ENCODE data around the gene TAGLN.
"Not testable (repeated sequence)": the region's sequence is repeated elsewhere in the genome, so short reads cannot be mapped to it uniquely, and the experiment has no call there.

TAGLN gene

DNA sequence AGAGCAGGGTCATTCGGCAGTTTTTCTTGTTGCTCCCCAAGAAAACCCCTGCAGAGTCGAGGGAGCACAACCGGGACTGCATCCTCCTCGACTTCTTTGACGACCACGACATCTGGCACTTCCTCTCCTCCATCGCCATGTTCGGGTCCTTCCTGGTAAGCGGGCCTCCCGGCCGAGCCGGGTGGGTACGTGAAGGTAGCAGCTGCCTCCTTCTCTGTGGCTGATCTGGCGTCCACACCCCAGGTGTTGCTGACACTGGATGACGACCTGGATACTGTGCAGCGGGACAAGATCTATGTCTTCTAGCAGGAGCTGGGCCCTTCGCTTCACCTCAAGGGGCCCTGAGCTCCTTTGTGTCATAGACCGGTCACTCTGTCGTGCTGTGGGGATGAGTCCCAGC lies 3.4 kb upstream of the TAGLN start:
- no peak for DNase-seq (ENCODE audit: low read depth)

DNA sequence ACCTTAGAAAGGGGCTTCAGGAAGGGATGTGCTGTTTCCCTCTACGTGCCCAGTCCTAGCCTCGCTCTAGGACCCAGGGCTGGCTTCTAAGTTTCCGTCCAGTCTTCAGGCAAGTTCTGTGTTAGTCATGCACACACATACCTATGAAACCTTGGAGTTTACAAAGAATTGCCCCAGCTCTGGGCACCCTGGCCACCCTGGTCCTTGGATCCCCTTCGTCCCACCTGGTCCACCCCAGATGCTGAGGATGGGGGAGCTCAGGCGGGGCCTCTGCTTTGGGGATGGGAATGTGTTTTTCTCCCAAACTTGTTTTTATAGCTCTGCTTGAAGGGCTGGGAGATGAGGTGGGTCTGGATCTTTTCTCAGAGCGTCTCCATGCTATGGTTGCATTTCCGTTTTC lies 2.2 kb upstream of the TAGLN start:
- no peak for DNase-seq (ENCODE audit: low read depth)

DNA sequence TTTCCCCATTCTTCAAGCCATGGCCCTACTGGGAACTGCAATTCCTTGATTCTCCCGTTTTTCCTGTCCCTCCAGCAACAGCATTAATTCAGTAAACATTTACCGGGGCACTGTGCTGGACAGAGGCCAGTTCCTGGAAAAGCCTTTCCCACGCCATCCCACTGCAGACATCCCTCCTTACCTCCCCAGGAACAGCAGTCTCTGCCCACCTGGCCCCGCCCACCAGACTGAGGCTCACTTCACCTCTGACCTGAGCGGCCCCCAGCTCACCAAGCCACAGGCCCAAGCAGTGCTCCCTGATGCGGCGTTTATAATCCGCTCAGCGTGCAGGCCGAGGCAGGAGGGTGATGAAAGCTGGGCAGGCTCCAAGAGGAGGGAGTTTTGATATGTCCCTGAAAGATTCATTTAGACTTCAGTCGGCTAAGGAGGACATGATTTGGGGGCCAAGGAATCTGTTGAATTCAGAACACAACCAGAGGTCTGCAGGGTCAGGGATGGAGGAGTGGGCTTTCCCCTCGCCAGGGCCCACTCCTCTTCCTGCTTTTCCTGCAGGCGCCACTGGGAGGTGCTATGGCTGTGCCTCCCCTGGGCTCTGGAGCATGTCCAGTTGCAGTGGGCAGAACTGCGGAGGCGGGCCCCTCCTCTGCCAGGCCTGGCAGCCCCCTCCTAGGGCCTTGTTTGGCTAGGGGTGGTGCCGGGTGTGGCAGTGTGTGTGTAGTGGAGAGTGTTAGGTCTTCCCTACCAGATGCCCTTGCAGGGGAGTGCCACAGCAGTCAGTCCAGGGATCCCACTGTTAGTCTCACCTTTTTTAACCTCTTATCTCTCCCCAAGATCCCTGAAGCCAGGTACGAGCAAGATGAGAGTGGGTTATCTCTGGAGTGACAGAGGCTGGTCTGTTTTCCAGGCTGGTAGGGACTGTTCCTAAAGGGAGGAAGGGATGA lies 1.4 kb upstream of the TAGLN start:
- no peak for DNase-seq (ENCODE audit: low read depth)

DNA sequence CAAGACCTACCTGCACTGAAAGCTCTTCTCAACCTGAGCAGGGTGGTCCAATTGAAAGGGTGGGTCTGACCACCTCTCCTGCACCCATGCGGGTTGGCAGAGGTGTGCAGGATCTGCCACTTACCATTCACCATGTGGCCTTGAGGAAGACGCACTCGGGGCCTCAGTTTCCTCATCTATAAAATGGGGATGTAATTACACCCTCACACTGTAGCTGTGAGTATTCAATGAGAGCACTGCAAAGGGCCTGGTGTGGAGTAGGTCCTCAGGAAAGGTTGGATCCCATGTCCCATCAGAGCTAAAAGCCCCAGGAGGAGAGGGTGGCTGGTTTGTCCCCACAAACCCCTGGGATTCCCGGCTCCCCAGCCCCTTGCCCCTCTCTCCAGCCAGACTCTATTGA lies 557 bp upstream of the TAGLN start:
- no peak for DNase-seq (ENCODE audit: low read depth)

DNA sequence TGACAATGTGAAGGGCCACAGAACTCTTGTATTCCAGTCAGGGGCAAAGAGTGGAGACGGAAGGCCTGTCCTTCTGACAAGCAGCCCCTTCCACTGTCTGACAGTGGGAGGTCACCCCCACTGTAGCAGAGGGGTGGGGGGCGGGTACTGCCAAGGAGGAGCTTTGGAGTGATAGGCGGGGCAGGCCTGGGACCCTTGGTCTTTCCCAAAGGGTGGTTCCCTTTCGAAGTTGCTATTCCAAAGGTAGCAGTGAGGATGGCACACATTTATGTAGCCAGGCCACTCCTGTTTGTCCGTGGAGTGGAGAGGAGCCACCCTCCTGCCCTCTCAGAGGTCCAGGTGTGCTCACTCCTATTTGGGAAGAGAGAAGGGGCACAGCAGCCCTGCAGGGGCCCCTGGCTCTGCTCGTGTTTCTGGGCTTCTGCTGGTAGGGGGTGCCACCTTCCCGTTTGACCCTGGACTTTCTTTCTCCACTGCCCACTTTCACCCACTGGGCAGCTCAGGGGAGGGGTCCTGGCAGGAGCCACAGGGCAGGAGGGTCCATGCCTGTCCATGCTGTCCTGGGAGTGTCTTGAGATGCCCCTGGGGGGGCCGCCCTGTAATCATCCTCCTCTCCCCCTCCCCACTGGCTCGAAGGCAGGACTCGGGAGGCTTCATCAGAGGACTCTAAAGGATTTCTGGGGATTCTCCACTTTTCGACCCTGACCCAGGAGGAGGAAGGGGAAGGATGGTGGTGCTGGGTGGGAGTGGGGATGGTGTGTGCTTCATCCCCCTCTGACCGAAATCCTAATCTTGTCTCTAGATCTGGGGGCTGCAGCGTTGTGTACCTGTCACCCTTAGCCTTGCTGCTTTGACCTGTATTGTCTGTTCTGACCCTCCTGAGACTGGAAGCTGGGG lies 994 bp downstream of the TAGLN start:
- DNase-seq (ENCODE audit: low read depth): no peak

DNA sequence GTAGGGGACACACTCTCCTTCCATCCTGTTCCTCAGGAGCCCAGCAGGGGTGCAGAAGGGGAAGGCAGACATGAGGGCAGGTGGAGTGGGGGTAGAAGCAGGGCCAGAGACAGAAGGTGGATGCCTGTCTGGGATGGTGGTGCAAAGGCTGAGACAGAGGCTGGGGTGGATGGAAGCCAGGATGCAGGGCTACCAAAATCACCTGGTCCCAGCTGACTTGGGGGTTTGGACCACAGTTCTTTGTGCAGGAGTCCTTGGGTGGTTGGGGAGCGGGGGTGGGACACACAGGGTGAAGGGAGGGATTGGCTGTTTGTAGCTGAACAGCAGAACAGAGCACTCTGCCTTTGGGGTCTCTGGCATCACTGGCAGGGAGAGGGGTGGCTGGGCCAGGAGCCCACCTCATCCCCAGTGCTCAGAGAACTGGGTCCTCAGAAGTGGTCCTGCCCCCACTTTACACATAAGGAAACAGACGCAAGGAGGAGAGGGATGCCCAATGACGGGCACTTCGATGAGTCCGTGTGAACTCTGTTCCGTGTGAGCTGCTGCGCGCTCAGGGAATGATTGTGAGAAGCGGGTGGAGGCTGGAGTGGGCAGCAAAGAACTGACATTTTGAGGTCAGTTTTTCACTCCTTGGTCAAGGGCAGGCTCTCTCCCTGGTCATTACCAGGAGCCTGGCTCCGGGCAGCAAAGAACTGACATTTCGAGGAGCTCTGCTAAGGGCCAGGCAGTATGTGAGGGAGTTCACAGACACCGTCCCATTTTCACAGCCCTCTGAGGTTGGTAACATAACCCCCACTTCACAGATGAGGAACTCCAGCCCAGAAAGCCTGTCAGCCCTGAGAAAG lies 1.9 kb downstream of the TAGLN start:
- no peak for DNase-seq (ENCODE audit: low read depth)

DNA sequence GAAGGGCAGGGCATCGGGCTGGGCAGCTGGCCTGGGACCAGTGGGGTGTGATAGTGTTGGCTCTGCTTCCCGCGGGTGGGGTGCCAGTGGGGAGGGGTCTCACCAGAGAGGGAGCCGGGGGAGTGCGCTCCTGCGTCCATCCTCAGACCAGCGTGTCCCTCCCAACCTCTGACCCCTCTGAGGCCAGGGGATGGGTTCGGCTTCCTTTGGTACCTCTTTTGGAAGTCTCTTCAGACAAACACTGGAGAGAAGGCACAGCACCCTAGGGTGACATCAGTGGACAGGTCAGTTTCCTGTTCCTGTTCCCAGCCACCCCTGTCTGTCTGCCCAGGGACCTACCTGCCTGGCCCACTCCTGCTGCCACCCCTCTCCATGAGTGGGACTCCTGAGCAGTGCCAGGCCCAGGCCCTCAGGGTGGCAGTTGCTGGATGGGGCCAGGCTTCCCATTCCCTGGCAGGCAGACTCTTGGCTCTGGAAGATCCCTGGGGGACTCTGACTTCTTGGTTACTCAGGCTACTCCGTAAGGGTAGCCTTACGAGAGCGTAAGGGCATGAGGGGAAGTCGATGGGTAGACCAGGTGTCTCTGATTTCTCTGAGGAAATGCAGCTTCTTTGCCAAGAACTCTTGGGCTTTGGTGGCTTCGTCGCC lies 2.6 kb downstream of the TAGLN start:
- DNase-seq (ENCODE audit: low read depth): no peak

DNA sequence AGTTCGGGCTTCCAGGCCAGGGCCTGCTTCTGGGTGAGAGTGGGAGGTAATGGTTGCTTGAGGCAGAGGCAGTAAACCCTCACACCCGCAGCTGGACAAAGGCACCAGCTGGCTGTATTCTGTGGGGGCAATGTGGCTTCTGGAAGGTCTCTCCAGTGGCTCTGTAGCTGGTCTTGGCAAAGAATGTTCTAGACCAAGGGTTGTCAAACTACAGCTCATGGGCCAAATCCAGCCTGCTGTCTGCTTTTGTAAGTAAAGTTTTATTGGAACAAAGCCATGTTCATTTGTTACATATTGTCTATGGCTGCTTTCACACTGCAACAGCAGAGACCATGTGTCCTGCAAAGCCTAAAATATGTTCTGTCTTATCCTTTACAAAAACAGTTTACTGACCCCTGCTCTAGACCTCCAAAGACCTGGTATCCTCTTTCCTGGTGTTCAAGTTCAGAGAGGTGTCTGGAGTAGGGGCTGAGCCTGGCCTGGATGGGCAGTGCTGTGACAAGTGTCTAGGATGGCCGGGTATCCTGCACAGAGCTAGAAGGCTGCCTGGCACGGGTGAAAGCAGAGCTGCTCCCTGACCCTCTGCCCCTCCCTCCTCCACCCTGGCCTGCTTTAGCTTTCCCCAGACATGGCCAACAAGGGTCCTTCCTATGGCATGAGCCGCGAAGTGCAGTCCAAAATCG lies 3.4 kb downstream of the TAGLN start:
- DNase-seq (ENCODE audit: low read depth): no peak

DNA sequence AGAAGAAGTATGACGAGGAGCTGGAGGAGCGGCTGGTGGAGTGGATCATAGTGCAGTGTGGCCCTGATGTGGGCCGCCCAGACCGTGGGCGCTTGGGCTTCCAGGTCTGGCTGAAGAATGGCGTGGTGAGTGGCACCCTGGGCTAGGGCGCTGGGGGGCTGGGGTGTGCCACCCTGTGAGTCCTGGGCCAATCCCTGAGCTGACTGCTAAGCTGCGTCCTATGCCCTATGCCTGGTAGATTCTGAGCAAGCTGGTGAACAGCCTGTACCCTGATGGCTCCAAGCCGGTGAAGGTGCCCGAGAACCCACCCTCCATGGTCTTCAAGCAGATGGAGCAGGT lies 3.9 kb downstream of the TAGLN start:
- no peak for DNase-seq (ENCODE audit: low read depth)

DNA sequence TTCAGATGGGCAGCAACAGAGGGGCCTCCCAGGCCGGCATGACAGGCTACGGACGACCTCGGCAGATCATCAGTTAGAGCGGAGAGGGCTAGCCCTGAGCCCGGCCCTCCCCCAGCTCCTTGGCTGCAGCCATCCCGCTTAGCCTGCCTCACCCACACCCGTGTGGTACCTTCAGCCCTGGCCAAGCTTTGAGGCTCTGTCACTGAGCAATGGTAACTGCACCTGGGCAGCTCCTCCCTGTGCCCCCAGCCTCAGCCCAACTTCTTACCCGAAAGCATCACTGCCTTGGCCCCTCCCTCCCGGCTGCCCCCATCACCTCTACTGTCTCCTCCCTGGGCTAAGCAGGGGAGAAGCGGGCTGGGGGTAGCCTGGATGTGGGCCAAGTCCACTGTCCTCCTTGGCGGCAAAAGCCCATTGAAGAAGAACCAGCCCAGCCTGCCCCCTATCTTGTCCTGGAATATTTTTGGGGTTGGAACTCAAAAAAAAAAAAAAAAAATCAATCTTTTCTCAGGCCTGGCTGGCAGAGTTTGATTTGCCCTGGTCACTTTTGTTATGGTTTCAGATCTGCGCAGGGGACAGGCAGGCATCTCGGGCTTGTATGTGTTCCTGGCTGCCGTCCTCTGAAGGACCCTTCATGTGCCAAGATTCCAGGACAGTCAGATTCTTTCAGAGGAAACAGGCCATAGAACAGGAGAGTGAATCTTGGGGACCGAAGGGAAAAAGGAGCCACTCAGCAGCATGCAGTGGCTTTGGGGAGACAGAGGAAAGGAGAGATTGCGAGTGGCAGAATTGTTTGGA lies 5.3 kb downstream of the TAGLN start:
- no peak for DNase-seq (ENCODE audit: low read depth)

DNA sequence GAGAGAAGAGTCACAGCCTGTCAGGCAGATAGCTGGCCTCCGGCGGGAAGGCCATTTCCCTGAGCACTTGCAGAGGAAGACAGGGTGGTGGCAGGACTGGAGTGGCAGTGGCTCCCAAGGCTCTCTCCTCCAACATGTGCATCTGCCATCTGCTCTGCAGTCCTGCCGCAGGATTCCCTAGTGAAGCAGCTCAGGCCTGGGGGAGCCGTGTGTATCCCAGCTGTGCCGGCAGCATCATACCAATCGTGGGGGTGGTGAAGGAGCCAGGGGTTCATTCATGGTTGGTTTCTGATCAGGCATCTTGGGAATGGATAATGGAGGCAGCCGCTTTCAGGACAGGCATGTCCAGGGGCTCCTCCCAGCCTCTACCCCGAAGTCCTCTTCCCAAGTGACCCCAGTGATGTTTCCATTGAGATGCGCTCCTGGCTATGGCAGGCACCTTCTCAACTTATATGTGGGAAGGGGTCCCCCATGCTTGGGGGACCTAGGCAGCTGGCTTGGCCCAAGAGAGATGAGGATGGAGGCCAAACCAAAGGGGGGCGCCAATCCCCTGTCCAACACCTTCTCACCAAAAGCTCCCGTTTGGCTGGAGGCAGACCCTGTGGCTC lies 6.1 kb downstream of the TAGLN start:
- no peak for DNase-seq (ENCODE audit: low read depth)

DNA sequence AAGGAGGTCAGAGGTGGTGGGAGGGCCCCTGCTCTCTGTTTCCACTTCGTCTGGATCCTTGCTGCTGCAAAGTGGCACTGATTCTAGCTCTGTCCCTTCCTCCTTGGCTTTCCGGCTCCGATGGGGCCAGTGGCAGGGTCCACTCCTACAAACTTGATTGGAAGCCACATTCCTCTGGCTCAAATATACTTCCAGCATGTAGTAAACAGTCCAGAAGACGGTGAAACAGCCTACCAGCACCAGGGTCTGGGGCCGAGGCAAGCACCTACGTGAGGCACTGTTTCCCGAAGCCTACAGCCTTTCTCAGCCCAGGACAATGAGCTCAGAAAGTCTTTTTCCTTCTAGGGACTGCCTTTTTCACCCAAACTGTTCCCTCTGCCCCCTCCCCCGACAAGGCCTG lies 6.9 kb downstream of the TAGLN start:
- DNase-seq (ENCODE audit: low read depth): not testable (repeated sequence)

DNA sequence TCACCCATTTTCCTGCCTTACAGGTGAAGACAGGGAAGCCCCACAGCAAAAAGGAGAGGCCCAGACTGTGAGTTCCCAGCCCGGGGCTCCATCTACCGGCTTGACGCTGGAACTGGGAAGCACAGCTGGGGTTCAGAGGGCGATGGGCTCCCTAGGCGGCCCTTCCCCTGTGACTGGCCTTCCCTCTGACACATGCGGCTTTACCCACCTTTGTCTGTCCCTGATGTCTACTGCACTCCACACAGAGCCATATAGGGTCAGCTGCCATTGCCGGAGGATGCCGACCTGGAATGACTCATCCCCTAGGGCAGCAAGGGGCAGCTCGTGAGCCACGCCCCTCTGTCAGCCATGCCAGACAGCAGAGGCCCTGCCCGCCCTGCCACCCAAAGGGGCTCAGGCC lies 7.7 kb downstream of the TAGLN start:
- DNase-seq (ENCODE audit: low read depth): not testable (repeated sequence)

DNA sequence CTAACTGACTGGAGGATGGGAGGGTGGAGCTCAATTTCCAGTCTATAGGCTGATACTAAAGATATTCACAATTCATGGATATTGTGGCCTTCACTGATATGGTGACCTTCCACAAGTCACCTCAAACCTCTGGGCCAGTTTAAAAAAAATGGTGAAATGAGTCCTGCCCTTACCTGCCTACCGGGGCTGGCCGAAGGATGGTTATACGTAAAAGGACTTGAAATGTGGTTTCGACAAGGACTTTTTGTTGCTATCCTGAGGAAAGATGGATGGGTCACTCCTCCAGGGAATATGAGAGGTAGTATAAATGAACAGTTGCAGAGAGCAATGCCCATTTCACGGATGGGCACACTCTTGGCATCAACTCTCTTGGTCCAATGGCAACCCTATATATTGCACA lies 8.3 kb downstream of the TAGLN start:
- not testable (repeated sequence) for DNase-seq (ENCODE audit: low read depth)

DNA sequence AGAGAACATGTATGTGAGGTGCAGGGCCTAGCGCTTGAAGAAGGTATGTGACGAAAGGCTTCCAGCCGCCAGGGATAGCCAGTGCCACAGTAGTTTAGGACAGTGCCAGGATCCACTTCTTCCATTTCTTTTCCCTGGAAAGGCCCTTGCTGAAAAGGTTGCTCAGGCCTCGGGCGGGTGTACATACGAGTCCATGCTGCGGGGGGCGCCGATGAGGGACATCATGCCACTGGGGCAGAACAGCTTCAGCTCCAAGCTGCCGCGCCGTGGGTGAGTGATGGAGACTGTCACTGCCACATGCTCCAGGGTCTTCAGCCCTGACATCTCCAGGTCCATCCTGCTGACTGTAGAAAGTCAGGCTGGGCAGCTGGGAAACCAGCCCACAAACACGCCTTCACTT lies 9.5 kb downstream of the TAGLN start:
- not testable (repeated sequence) for DNase-seq (ENCODE audit: low read depth)

DNA sequence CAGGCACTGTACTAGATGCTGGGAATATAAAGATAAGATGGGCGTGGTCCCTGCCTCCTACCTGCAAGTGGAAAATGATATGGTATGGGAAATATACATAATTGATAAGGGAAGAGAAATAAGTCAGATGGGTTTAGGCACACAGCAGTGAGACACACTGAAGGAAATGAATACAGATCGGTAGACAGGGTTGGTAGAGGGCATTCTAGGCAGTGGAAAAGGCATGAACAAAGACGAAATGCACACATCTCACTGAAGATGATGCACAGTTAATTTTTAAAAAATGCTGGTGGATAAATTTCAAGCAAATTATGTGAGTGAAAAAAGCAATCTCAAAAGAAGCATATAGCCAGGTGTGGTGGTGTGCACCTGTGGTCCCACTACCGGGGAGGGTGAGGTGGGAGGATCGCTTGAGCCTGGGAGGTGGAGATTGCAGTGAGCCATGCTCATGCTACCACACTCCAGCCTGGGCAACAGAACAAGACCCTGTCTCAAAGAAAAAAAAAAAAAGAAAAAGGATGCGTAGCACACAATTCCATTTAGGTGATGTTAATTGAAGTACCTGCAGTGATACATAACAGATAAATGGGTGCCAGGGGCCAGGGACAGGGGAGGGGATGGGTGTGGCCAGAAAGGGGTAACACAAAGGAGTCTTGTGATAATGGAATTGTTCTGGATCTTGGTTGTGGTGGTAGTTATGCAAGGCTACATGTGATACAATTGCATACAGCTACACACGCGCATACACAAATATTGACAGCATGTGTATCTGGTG lies 10.4 kb downstream of the TAGLN start:
- DNase-seq (ENCODE audit: low read depth): not testable (repeated sequence)

DNA sequence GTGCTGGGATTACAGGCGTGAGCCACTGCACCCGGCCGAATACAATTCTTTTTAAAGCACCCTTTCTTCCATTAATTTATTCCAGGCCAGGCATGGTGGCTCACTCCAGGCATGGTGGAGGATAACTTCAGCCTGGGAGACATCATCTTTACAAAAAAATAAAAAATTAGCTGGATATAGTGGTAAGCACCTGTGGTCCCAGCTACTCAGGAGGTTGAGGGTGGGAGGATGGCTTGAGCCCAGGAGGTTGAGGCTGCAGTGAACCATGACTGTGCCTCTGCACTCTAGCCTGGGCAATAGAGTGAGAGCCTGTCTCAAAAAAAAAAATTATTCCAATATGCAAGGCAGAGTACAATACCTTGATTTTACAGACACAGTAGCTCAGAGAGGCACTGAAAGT lies 11.4 kb downstream of the TAGLN start:
- DNase-seq (ENCODE audit: low read depth): no peak

DNA sequence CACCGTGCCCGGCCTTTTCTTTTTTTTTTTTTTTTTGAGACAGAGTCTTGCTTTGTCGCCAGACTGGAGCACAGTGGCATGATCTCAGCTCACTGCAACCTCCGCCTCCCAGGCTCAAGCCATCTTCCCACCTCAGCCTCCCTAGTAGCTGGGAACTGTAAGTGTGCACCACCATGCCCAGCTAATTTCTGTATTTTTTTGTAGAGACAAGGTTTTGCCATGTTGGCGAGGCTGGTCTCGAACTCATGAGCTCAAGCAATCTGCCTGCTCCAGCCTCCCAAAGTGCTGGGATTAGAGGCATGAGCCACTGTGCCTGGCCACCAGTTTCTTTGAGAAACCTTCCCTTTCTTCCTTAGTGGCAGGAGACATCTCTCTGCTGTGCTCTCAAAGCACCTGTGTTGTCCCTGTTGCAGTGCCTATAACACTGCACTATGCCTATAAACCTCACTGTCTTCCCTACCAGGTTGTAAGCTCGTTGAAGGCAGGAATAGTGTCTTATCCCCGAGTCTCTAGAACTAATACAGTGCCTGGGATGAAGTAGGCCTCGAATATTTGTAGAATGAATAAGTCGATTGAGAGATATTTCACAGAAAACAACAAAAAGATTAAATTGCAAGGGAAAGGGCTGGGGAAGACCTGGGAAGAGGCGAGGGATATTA lies 13.7 kb downstream of the TAGLN start:
- no peak for DNase-seq (ENCODE audit: low read depth)
